HG03457 (cell line): ENCODE data around the gene SCARF1.

Experiments used
- ATAC-seq: cut with Tn5 transposase; IDR thresholded peaks from one replicate; pipeline ENCODE4 v1.9.1; 2021; ENCODE audit warnings: moderate number of reproducible peaks; ENCODE audit not compliant: unreplicated experiment

Gene SCARF1

GRCh38 chr17:1628856-1629503, 16.6 kb downstream of the SCARF1 start:
- ATAC-seq = no peak

GRCh38 chr17:1627982-1628855, 17.3 kb downstream of the SCARF1 start, which contains the start of gene SLC43A2:
Gene SLC43A2, minus strand, starts transcription at chr17:1628834. Its CDS starts 960 bp downstream, at chr17:1627874.
- ATAC-seq = no peak

GRCh38 chr17:1627182-1627981, 18.1 kb downstream of the SCARF1 start:
- ATAC-seq = no peak

GRCh38 chr17:1626333-1626732, 19.2 kb downstream of the SCARF1 start:
- no peak for ATAC-seq

- no peak for ATAC-seq
These were observed 20.0 kb downstream of the SCARF1 start for GRCh38 chr17:1625581-1625980.

GRCh38 chr17:1625053-1625452, 20.5 kb downstream of the SCARF1 start:
- ATAC-seq = no peak

GRCh38 chr17:1624650-1625049, 20.9 kb downstream of the SCARF1 start:
- ATAC-seq = no peak

- ATAC-seq = no peak
These were observed 22.4 kb downstream of the SCARF1 start for GRCh38 chr17:1623057-1623630.

- no peak for ATAC-seq
These were observed 24.1 kb downstream of the SCARF1 start for GRCh38 chr17:1621273-1621954.

- no peak for ATAC-seq
These were observed 25.0 kb downstream of the SCARF1 start for GRCh38 chr17:1620486-1620885.

- ATAC-seq = no peak
These were observed 27.8 kb downstream of the SCARF1 start for GRCh38 chr17:1617620-1618174.

GRCh38 chr17:1616101-1616500, 29.4 kb downstream of the SCARF1 start:
- no peak for ATAC-seq

- ATAC-seq = no peak
These were observed 33.1 kb downstream of the SCARF1 start for GRCh38 chr17:1612400-1612799.

- no peak for ATAC-seq
These were observed 33.8 kb downstream of the SCARF1 start for GRCh38 chr17:1611715-1612114.

- ATAC-seq = no peak
These were observed 36.9 kb downstream of the SCARF1 start for GRCh38 chr17:1608676-1609075.

- ATAC-seq = no peak
These were observed 37.6 kb downstream of the SCARF1 start for GRCh38 chr17:1607971-1608320.

- no peak for ATAC-seq
These were observed 39.1 kb downstream of the SCARF1 start for GRCh38 chr17:1606352-1606985.

- ATAC-seq = no peak
These were observed 39.7 kb downstream of the SCARF1 start for GRCh38 chr17:1605681-1606351.

- ATAC-seq = no peak
These were observed 40.6 kb downstream of the SCARF1 start for GRCh38 chr17:1604831-1605528.
